Liver (tissue), 3 donors: ENCODE results near the gene HOXA1.

Source experiments
- EGR1 ChIP-seq, 2 donors: IDR thresholded peaks; 2 replicates each; pipeline ENCODE4 v1.6.1; 2016 to 2018; ENCODE audit warnings: antibody characterized with exemption in 2 of 2, low read depth in 2 of 2
- GABPA ChIP-seq, 2 donors: IDR thresholded peaks in 1 of 2; conservative IDR thresholded peaks in 1 of 2; 2 replicates each; pipeline ENCODE4 v1.6.1; 2016; ENCODE audit warnings: antibody characterized with exemption in 2 of 2, mild to moderate bottlenecking in 1 of 2, moderate library complexity in 1 of 2
- HNF4A ChIP-seq, 2 donors: conservative IDR thresholded peaks; 2 replicates each; pipeline ENCODE4 v1.6.1; 2016; ENCODE audit warnings: antibody characterized with exemption in 2 of 2, mild to moderate bottlenecking in 2 of 2
- JUND ChIP-seq, 2 donors: IDR thresholded peaks; 2 replicates each; pipeline ENCODE4 v1.6.1; 2016; ENCODE audit warnings: antibody characterized with exemption in 2 of 2
- RAD21 ChIP-seq, 2 donors: IDR thresholded peaks; 2 replicates each; pipeline ENCODE4 v1.6.1; 2016; ENCODE audit warnings: antibody characterized with exemption in 2 of 2, mild to moderate bottlenecking in 2 of 2
- SP1 ChIP-seq: IDR thresholded peaks from 2 replicates; pipeline ENCODE4 v1.6.1; 2018; ENCODE audit warnings: antibody characterized with exemption, mild to moderate bottlenecking
- TAF1 ChIP-seq: conservative IDR thresholded peaks from 2 replicates; pipeline ENCODE4 v1.6.1; 2016; ENCODE audit warnings: antibody characterized with exemption, mild to moderate bottlenecking
- YY1 ChIP-seq: IDR thresholded peaks from 2 replicates; pipeline ENCODE4 v1.6.1; 2016; ENCODE audit warnings: antibody characterized with exemption, mild to moderate bottlenecking
- TF ChIP-seq, protein P1 (sequence below): fragments of 150-350 bp; IDR thresholded peaks from 2 replicates; pipeline ENCODE4 v1.5.1; 2017; ENCODE audit warnings: improper control_type of control experiment, low read depth, low read length; ENCODE audit not compliant: missing input control
- TF ChIP-seq, protein P2 (sequence below): IDR thresholded peaks from 2 replicates; pipeline ENCODE4 v1.6.1; 2016; ENCODE audit warnings: antibody characterized with exemption
- TF ChIP-seq, protein P3 (sequence below): IDR thresholded peaks from 2 replicates; pipeline ENCODE4 v1.6.1; 2016; ENCODE audit warnings: antibody characterized with exemption, mild to moderate bottlenecking
- TF ChIP-seq, protein P4 (sequence below): IDR thresholded peaks from 2 replicates; pipeline ENCODE4 v1.6.1; 2016; ENCODE audit warnings: antibody characterized with exemption
- TF ChIP-seq, protein P5 (sequence below): IDR thresholded peaks from 2 replicates; pipeline ENCODE4 v1.6.1; 2016; ENCODE audit warnings: antibody characterized with exemption
- donor health status: healthy.
- donor health status: healthy.

DNA sequence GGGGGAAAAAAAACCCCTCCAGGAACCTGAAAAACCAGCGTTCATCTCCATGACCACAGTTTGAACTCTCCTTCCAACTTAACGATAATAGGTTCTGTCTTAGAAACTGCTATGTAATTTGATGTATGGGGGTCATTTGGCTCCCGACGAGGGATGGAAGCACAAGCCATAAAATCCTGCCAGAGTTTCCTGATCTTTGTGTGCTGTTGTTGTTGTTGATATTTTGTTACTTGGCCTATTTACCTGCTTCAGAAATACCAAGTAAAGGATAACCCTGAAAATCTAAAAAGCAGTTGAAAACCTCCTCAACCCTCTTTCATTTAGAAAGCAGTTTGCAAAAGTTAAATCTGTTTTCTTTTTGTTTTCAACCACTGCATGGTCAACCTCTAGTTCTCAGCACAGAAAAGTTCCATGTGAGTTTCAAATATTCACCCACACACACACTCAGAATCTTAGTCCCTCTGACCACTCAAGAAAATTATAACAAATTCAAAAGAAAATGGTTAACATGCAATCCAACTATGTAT, 16.0 kb upstream of the HOXA1 start:
- TF ChIP-seq, protein P1, sequence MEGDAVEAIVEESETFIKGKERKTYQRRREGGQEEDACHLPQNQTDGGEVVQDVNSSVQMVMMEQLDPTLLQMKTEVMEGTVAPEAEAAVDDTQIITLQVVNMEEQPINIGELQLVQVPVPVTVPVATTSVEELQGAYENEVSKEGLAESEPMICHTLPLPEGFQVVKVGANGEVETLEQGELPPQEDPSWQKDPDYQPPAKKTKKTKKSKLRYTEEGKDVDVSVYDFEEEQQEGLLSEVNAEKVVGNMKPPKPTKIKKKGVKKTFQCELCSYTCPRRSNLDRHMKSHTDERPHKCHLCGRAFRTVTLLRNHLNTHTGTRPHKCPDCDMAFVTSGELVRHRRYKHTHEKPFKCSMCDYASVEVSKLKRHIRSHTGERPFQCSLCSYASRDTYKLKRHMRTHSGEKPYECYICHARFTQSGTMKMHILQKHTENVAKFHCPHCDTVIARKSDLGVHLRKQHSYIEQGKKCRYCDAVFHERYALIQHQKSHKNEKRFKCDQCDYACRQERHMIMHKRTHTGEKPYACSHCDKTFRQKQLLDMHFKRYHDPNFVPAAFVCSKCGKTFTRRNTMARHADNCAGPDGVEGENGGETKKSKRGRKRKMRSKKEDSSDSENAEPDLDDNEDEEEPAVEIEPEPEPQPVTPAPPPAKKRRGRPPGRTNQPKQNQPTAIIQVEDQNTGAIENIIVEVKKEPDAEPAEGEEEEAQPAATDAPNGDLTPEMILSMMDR: no peak
- TF ChIP-seq, protein P2, sequence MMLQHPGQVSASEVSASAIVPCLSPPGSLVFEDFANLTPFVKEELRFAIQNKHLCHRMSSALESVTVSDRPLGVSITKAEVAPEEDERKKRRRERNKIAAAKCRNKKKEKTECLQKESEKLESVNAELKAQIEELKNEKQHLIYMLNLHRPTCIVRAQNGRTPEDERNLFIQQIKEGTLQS: no peak
- TF ChIP-seq, protein P3, sequence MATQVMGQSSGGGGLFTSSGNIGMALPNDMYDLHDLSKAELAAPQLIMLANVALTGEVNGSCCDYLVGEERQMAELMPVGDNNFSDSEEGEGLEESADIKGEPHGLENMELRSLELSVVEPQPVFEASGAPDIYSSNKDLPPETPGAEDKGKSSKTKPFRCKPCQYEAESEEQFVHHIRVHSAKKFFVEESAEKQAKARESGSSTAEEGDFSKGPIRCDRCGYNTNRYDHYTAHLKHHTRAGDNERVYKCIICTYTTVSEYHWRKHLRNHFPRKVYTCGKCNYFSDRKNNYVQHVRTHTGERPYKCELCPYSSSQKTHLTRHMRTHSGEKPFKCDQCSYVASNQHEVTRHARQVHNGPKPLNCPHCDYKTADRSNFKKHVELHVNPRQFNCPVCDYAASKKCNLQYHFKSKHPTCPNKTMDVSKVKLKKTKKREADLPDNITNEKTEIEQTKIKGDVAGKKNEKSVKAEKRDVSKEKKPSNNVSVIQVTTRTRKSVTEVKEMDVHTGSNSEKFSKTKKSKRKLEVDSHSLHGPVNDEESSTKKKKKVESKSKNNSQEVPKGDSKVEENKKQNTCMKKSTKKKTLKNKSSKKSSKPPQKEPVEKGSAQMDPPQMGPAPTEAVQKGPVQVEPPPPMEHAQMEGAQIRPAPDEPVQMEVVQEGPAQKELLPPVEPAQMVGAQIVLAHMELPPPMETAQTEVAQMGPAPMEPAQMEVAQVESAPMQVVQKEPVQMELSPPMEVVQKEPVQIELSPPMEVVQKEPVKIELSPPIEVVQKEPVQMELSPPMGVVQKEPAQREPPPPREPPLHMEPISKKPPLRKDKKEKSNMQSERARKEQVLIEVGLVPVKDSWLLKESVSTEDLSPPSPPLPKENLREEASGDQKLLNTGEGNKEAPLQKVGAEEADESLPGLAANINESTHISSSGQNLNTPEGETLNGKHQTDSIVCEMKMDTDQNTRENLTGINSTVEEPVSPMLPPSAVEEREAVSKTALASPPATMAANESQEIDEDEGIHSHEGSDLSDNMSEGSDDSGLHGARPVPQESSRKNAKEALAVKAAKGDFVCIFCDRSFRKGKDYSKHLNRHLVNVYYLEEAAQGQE: no peak
- TF ChIP-seq JUND (IDR thresholded peaks at IDR 0.05) (no peak), YY1 (no peak), RAD21 (IDR thresholded peaks at IDR 0.05) (no peak), EGR1 (IDR thresholded peaks at IDR 0.05; ENCODE audit: low read depth in 2 of 2) (no peak), SP1 (no peak), GABPA (IDR thresholded peaks at IDR 0.05 in 1 of 2, conservative IDR thresholded peaks at IDR 0.05 in 1 of 2) (no peak), TAF1 (no peak), HNF4A (conservative IDR thresholded peaks at IDR 0.05) (no peak)
- TF ChIP-seq, protein P4, sequence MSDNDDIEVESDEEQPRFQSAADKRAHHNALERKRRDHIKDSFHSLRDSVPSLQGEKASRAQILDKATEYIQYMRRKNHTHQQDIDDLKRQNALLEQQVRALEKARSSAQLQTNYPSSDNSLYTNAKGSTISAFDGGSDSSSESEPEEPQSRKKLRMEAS: no peak
- TF ChIP-seq, protein P5, sequence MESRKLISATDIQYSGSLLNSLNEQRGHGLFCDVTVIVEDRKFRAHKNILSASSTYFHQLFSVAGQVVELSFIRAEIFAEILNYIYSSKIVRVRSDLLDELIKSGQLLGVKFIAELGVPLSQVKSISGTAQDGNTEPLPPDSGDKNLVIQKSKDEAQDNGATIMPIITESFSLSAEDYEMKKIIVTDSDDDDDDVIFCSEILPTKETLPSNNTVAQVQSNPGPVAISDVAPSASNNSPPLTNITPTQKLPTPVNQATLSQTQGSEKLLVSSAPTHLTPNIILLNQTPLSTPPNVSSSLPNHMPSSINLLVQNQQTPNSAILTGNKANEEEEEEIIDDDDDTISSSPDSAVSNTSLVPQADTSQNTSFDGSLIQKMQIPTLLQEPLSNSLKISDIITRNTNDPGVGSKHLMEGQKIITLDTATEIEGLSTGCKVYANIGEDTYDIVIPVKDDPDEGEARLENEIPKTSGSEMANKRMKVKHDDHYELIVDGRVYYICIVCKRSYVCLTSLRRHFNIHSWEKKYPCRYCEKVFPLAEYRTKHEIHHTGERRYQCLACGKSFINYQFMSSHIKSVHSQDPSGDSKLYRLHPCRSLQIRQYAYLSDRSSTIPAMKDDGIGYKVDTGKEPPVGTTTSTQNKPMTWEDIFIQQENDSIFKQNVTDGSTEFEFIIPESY: no peak
